Fibroblast of mammary gland (primary cell): Measurements from ENCODE around the gene ST6GALNAC3.

Experiments used
- DNase-seq: peaks from one replicate; pipeline ENCODE4 v3.0.0-alpha.2; 2010; ENCODE audit warnings: low read depth
- H3K4me3 ChIP-seq: 2 replicates; pipeline ENCODE4 v1.5.1; 2011; ENCODE audit warnings: low read depth, mild to moderate bottlenecking, low read length, moderate library complexity; ENCODE audit not compliant: control insufficient read depth
- CTCF ChIP-seq: conservative IDR thresholded peaks from 2 replicates; pipeline ENCODE4 v1.5.1; 2011; ENCODE audit warnings: low read depth, low read length, inconsistent platforms; ENCODE audit not compliant: control insufficient read depth, insufficient read depth

ST6GALNAC3 gene

GRCh38 chr1:76186554-76187170, 112.1 kb downstream of the ST6GALNAC3 start:
- no peak overlapping the region for H3K4me3 ChIP-seq
- no peak for TF ChIP-seq CTCF
- no peak for DNase-seq

- TF ChIP-seq CTCF = no peak
- no peak overlapping the region for H3K4me3 ChIP-seq
- no peak for DNase-seq
Measured at GRCh38 chr1:76187436-76187835, 112.9 kb downstream of the ST6GALNAC3 start.

- TF ChIP-seq CTCF = no peak
- DNase-seq = no peak
- no peak overlapping the region for H3K4me3 ChIP-seq
Measured at GRCh38 chr1:76189310-76189709, 114.8 kb downstream of the ST6GALNAC3 start.

GRCh38 chr1:76190749-76191424, 116.3 kb downstream of the ST6GALNAC3 start:
- no peak overlapping the region for H3K4me3 ChIP-seq
- no peak for TF ChIP-seq CTCF
- DNase-seq = no peak

GRCh38 chr1:76191561-76191960, 117.0 kb downstream of the ST6GALNAC3 start:
- no peak for DNase-seq
- TF ChIP-seq CTCF = no peak

GRCh38 chr1:76198452-76198851, 123.9 kb downstream of the ST6GALNAC3 start:
- TF ChIP-seq CTCF = no peak
- H3K4me3 ChIP-seq = no peak overlapping the region
- DNase-seq = no peak

More at GRCh38 chr1:76191561-76191960, 117.0 kb downstream of the ST6GALNAC3 start:
- no peak overlapping the region for H3K4me3 ChIP-seq
